ENCODE results near the gene UBASH3A.

UBASH3A gene

DNA sequence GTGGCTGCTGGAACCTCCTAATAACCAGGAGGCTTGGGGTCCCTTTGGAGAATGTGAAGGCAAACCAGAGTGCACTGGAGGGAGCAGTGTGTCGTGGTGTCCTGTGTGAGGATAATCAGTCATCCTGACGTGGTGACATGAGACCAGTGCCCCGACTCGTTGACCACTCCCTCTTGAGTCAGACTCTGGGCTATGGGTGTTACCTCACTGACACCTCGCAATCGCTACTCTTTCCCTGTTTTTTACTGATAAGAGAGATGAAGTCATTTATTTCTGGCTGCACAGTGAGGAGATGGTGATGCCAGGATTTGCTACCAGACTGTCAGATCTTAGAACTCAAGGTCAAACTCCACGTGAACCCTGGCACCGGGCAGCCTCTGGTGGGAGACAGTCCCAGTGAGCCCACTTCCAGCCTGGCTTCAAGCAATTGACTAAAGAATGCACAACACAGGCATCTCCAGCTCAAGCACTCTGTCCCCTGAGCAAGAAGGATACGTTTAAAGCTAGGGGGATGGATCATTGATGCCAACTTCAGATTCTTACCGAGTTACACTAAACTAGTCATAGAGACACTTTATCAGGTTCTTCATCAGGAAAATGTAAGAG, 30.3 kb downstream of the UBASH3A start:
- Histone ChIP-seq H3K27me3 (ENCODE audit: control insufficient read depth, insufficient read depth, low read length) (no peaks in the 10 kb centered on the region), H3K9ac (ENCODE audit: low read length) (no peak overlapping the region), H3K27ac (ENCODE audit: low read depth, low read length) (no peak overlapping the region), H3K4me1 (ENCODE audit: control insufficient read depth, insufficient read depth, low read length) (no peaks in the 10 kb centered on the region), H3K4me3 (ENCODE audit: low read length) (no peak overlapping the region), H3K36me3 (ENCODE audit: control insufficient read depth, insufficient read depth, low read length) (no peaks in the 10 kb centered on the region)

GRCh38 chr21:42434884-42435283, 31.2 kb downstream of the UBASH3A start:
- Histone ChIP-seq H3K27ac (ENCODE audit: low read depth, low read length) (no peak overlapping the region), H3K27me3 (ENCODE audit: control insufficient read depth, insufficient read depth, low read length) (no peaks in the 10 kb centered on the region), H3K4me3 (ENCODE audit: low read length) (no peak overlapping the region), H3K36me3 (ENCODE audit: control insufficient read depth, insufficient read depth, low read length) (no peaks in the 10 kb centered on the region), H3K4me1 (ENCODE audit: control insufficient read depth, insufficient read depth, low read length) (no peaks in the 10 kb centered on the region), H3K9ac (ENCODE audit: low read length) (no peak overlapping the region)

GRCh38 chr21:42435401-42435800, 31.7 kb downstream of the UBASH3A start:
- H3K27ac ChIP-seq (ENCODE audit: low read depth, low read length) = no peak overlapping the region
- no peak overlapping the region for H3K4me3 ChIP-seq (ENCODE audit: low read length)
- H3K9ac ChIP-seq (ENCODE audit: low read length) = no peak overlapping the region
- no peaks in the 10 kb centered on the region for H3K27me3 ChIP-seq (ENCODE audit: control insufficient read depth, insufficient read depth, low read length)
- no peaks in the 10 kb centered on the region for H3K36me3 ChIP-seq (ENCODE audit: control insufficient read depth, insufficient read depth, low read length)
- no peaks in the 10 kb centered on the region for H3K4me1 ChIP-seq (ENCODE audit: control insufficient read depth, insufficient read depth, low read length)

GRCh38 chr21:42435833-42436232, 32.1 kb downstream of the UBASH3A start:
- H3K9ac ChIP-seq (ENCODE audit: low read length) = no peak overlapping the region
- no peaks in the 10 kb centered on the region for H3K36me3 ChIP-seq (ENCODE audit: control insufficient read depth, insufficient read depth, low read length)
- H3K4me1 ChIP-seq (ENCODE audit: control insufficient read depth, insufficient read depth, low read length) = no peaks in the 10 kb centered on the region
- H3K27me3 ChIP-seq (ENCODE audit: control insufficient read depth, insufficient read depth, low read length) = no peaks in the 10 kb centered on the region
- H3K27ac ChIP-seq (ENCODE audit: low read depth, low read length) = no peak overlapping the region
- no peak overlapping the region for H3K4me3 ChIP-seq (ENCODE audit: low read length)

DNA sequence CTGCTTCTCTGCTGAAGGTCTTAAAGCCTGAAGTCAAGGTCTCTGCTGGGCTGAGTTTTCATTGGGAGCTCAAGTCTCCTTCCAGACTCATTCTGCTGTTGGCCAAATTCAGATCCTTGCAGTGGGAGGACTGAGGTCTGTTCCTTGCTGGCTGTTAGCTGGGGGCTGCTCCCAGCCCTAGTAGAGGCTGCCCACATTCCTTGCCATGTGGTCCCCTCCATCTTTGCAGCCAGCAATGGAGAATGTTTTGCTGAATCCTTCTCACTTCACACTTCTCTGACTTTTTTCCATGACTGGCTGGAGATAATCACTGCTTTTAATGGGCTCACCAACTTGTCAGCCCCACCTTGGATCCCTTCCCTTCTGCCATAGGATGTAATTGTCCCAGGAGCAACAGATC, 33.2 kb downstream of the UBASH3A start:
- Histone ChIP-seq H3K4me3 (ENCODE audit: low read length) (no peak overlapping the region), H3K9ac (ENCODE audit: low read length) (no peak overlapping the region), H3K36me3 (ENCODE audit: control insufficient read depth, insufficient read depth, low read length) (no peaks in the 10 kb centered on the region), H3K27me3 (ENCODE audit: control insufficient read depth, insufficient read depth, low read length) (no peaks in the 10 kb centered on the region), H3K4me1 (ENCODE audit: control insufficient read depth, insufficient read depth, low read length) (no peaks in the 10 kb centered on the region), H3K27ac (ENCODE audit: low read depth, low read length) (no peak overlapping the region)

DNA sequence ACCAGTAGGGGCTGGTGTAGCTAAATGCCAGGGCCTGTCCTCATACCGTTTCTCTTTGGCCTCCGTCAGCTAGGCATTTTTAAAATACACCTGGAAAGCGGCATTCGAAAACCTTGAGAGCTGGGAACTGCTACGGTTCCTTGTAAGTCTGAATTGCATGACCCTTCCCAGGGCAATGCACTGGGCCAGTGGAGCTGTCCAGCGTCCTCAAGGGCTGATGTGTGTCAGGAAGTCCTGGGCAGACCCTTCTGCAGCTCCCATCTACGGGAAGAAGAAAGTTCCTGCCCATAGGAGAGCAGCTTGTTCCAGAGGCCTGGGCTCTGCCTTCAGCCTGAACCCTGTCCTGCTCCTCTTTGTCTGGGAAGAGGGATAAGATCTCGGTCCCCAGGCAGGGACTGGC, 34.1 kb downstream of the UBASH3A start:
- Histone ChIP-seq H3K4me1 (ENCODE audit: control insufficient read depth, insufficient read depth, low read length) (no peaks in the 10 kb centered on the region), H3K9ac (ENCODE audit: low read length) (no peak overlapping the region), H3K4me3 (ENCODE audit: low read length) (no peak overlapping the region), H3K36me3 (ENCODE audit: control insufficient read depth, insufficient read depth, low read length) (no peaks in the 10 kb centered on the region), H3K27ac (ENCODE audit: low read depth, low read length) (no peak overlapping the region), H3K27me3 (ENCODE audit: control insufficient read depth, insufficient read depth, low read length) (no peaks in the 10 kb centered on the region)

GRCh38 chr21:42438316-42439205, 34.9 kb downstream of the UBASH3A start:
- no peaks in the 10 kb centered on the region for H3K36me3 ChIP-seq (ENCODE audit: control insufficient read depth, insufficient read depth, low read length)
- no peak overlapping the region for H3K4me3 ChIP-seq (ENCODE audit: low read length)
- H3K4me1 ChIP-seq (ENCODE audit: control insufficient read depth, insufficient read depth, low read length) = no peaks in the 10 kb centered on the region
- H3K9ac ChIP-seq (ENCODE audit: low read length) = no peak overlapping the region
- H3K27ac ChIP-seq (ENCODE audit: low read depth, low read length) = no peak overlapping the region
- H3K27me3 ChIP-seq (ENCODE audit: control insufficient read depth, insufficient read depth, low read length) = no peaks in the 10 kb centered on the region

GRCh38 chr21:42439284-42440186, 35.8 kb downstream of the UBASH3A start:
- Histone ChIP-seq H3K4me3 (ENCODE audit: low read length) (no peak overlapping the region), H3K36me3 (ENCODE audit: control insufficient read depth, insufficient read depth, low read length) (no peaks in the 10 kb centered on the region), H3K27me3 (ENCODE audit: control insufficient read depth, insufficient read depth, low read length) (no peaks in the 10 kb centered on the region), H3K9ac (ENCODE audit: low read length) (no peak overlapping the region), H3K4me1 (ENCODE audit: control insufficient read depth, insufficient read depth, low read length) (no peaks in the 10 kb centered on the region), H3K27ac (ENCODE audit: low read depth, low read length) (no peak overlapping the region)

GRCh38 chr21:42440187-42440792, 36.6 kb downstream of the UBASH3A start:
- H3K9ac ChIP-seq (ENCODE audit: low read length) = no peak overlapping the region
- no peak overlapping the region for H3K4me3 ChIP-seq (ENCODE audit: low read length)
- H3K27ac ChIP-seq (ENCODE audit: low read depth, low read length) = no peak overlapping the region
- H3K4me1 ChIP-seq (ENCODE audit: control insufficient read depth, insufficient read depth, low read length) = no peaks in the 10 kb centered on the region
- no peaks in the 10 kb centered on the region for H3K36me3 ChIP-seq (ENCODE audit: control insufficient read depth, insufficient read depth, low read length)
- no peaks in the 10 kb centered on the region for H3K27me3 ChIP-seq (ENCODE audit: control insufficient read depth, insufficient read depth, low read length)

- no peak overlapping the region for H3K27ac ChIP-seq (ENCODE audit: low read depth, low read length)
- H3K27me3 ChIP-seq (ENCODE audit: control insufficient read depth, insufficient read depth, low read length) = no peaks in the 10 kb centered on the region
- no peak overlapping the region for H3K9ac ChIP-seq (ENCODE audit: low read length)
- no peaks in the 10 kb centered on the region for H3K4me1 ChIP-seq (ENCODE audit: control insufficient read depth, insufficient read depth, low read length)
- no peak overlapping the region for H3K4me3 ChIP-seq (ENCODE audit: low read length)
- no peaks in the 10 kb centered on the region for H3K36me3 ChIP-seq (ENCODE audit: control insufficient read depth, insufficient read depth, low read length)
These were observed 38.3 kb downstream of the UBASH3A start for GRCh38 chr21:42441963-42442362.

DNA sequence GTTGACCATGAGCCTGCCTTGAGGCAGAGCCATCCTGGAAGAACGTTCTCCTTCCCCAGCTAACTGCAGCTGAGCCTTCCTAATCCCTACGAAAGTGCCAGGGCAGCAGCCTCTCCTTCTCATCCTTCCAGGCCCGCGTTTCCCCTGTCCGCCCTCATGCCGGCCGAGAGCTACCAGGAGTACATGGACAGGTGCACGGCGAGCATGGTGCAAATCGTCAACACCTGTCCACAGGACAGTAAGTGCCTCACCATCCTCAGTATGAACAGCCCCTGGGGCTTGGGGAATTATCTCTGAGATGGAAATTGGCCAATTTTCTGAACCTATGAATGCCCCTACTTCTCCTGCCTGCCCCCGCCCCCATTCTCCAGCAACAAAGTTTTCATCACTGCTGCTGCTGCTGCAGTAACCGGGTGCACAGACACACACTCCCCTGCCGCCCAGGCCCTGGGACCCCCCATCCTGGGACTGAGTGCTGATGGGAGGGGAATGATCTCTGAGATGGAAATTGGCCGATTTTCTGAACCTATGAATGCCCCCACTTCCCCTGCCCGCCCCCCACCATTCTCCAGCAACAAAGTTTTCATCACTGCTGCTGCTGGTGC, 39.6 kb downstream of the UBASH3A start:
- H3K4me1 ChIP-seq (ENCODE audit: control insufficient read depth, insufficient read depth, low read length) = no peaks in the 10 kb centered on the region
- no peak overlapping the region for H3K9ac ChIP-seq (ENCODE audit: low read length)
- H3K4me3 ChIP-seq (ENCODE audit: low read length) = no peak overlapping the region
- no peaks in the 10 kb centered on the region for H3K36me3 ChIP-seq (ENCODE audit: control insufficient read depth, insufficient read depth, low read length)
- H3K27ac ChIP-seq (ENCODE audit: low read depth, low read length) = no peak overlapping the region
- no peaks in the 10 kb centered on the region for H3K27me3 ChIP-seq (ENCODE audit: control insufficient read depth, insufficient read depth, low read length)

Measured in rectal smooth muscle tissue (tissue), 1 donor.